Gastroesophageal sphincter (tissue), 3 donors: Measurements from ENCODE around the gene ZBTB11.

Experiments used
- POLR2A ChIP-seq, 2 donors: fragments of 450-650 bp; IDR thresholded peaks; one replicate each; pipeline ENCODE4 v1.6.1; 2017; ENCODE audit warnings: antibody characterized with exemption in 2 of 2, mild to moderate bottlenecking in 2 of 2, moderate library complexity in 1 of 2
- POLR2AphosphoS5 ChIP-seq: sonication (generic); formaldehyde crosslinking; IDR thresholded peaks from one replicate; pipeline ENCODE4 v1.6.1; 2017; ENCODE audit warnings: antibody characterized with exemption
- TF ChIP-seq, protein P1 (sequence below), 4 experiments: fragments of 200-600 bp in 2 of 4; fragments of 450-650 bp in 2 of 4; sonication (generic) in 1 of 4; IDR thresholded peaks; one replicate each; pipeline ENCODE4 v1.5.1; 2017 to 2019; ENCODE audit warnings: antibody characterized with exemption in 4 of 4, mild to moderate bottlenecking in 2 of 4, moderate library complexity in 2 of 4

GRCh38 chr3:101602731-101603130, 74.2 kb downstream of the ZBTB11 start:
- no peak for TF ChIP-seq POLR2A (IDR thresholded peaks at IDR 0.05)
- TF ChIP-seq POLR2AphosphoS5: no peak
- TF ChIP-seq, protein P1, sequence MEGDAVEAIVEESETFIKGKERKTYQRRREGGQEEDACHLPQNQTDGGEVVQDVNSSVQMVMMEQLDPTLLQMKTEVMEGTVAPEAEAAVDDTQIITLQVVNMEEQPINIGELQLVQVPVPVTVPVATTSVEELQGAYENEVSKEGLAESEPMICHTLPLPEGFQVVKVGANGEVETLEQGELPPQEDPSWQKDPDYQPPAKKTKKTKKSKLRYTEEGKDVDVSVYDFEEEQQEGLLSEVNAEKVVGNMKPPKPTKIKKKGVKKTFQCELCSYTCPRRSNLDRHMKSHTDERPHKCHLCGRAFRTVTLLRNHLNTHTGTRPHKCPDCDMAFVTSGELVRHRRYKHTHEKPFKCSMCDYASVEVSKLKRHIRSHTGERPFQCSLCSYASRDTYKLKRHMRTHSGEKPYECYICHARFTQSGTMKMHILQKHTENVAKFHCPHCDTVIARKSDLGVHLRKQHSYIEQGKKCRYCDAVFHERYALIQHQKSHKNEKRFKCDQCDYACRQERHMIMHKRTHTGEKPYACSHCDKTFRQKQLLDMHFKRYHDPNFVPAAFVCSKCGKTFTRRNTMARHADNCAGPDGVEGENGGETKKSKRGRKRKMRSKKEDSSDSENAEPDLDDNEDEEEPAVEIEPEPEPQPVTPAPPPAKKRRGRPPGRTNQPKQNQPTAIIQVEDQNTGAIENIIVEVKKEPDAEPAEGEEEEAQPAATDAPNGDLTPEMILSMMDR (IDR thresholded peaks at IDR 0.05): no peak
